IPS-20b (cell line): Measurements from ENCODE around the gene PROM1.

Experiments used
- H3K27ac ChIP-seq: one replicate; pipeline ENCODE4 v1.5.1; 2013; ENCODE audit warnings: low read length
- H3K27me3 ChIP-seq: 2 replicates; pipeline ENCODE4 v1.6.1; 2013; ENCODE audit warnings: mild to moderate bottlenecking, low read length, inconsistent platforms; ENCODE audit not compliant: insufficient read depth
- H3K36me3 ChIP-seq: 2 replicates; pipeline ENCODE4 v1.6.1; 2013; ENCODE audit warnings: low read depth, mild to moderate bottlenecking, inconsistent platforms, low read length, moderate library complexity; ENCODE audit not compliant: insufficient read depth
- H3K4me1 ChIP-seq: 2 replicates; pipeline ENCODE4 v1.6.1; 2013; ENCODE audit warnings: mild to moderate bottlenecking, control low read depth, inconsistent platforms, low read length, moderate library complexity; ENCODE audit not compliant: insufficient read depth
- H3K4me3 ChIP-seq: 2 replicates; pipeline ENCODE4 v1.5.1; 2013; ENCODE audit warnings: mild to moderate bottlenecking, low read length, inconsistent platforms
- H3K9ac ChIP-seq: 2 replicates; pipeline ENCODE4 v1.6.1; 2013; ENCODE audit warnings: low read depth, mild to moderate bottlenecking, inconsistent platforms, low read length, moderate library complexity
- H3K9me3 ChIP-seq: 2 replicates; pipeline ENCODE4 v1.6.1; 2013; ENCODE audit warnings: mild to moderate bottlenecking, low read depth, low read length, inconsistent platforms; ENCODE audit not compliant: insufficient read depth

Gene PROM1

GRCh38 chr4:16056681-16057385, 27.0 kb downstream of the PROM1 start:
- peaks cover 4% of the 10 kb centered on the region; the same call in 1 of the 2 replicates for H3K4me1 ChIP-seq
- H3K36me3 ChIP-seq: peaks cover 38% of the 10 kb centered on the region
- no peaks in the 10 kb centered on the region for H3K27me3 ChIP-seq
- no peak overlapping the region for H3K9ac ChIP-seq
- no peak overlapping the region for H3K4me3 ChIP-seq
- no peaks in the 10 kb centered on the region for H3K9me3 ChIP-seq
- H3K27ac ChIP-seq: no peak overlapping the region

GRCh38 chr4:16055873-16056272, 27.9 kb downstream of the PROM1 start:
- H3K27me3 ChIP-seq: no peaks in the 10 kb centered on the region
- H3K36me3 ChIP-seq: peaks cover 29% of the 10 kb centered on the region
- H3K27ac ChIP-seq: no peak overlapping the region
- H3K4me3 ChIP-seq: no peak overlapping the region
- H3K9me3 ChIP-seq: no peaks in the 10 kb centered on the region
- peaks cover 4% of the 10 kb centered on the region; the same call in 1 of the 2 replicates for H3K4me1 ChIP-seq
- H3K9ac ChIP-seq: no peak overlapping the region

GRCh38 chr4:16055471-16055870, 28.4 kb downstream of the PROM1 start:
- Histone ChIP-seq H3K36me3 (peaks cover 27% of the 10 kb centered on the region), H3K4me1 (peaks cover 4% of the 10 kb centered on the region; the same call in 1 of the 2 replicates), H3K9ac (no peak overlapping the region), H3K27ac (no peak overlapping the region), H3K27me3 (no peaks in the 10 kb centered on the region), H3K9me3 (no peaks in the 10 kb centered on the region), H3K4me3 (no peak overlapping the region)

- H3K4me1 ChIP-seq: peaks cover 6% of the 10 kb centered on the region; the same call in 1 of the 2 replicates
- no peak overlapping the region for H3K9ac ChIP-seq
- peaks cover 24% of the 10 kb centered on the region for H3K36me3 ChIP-seq
- no peak overlapping the region for H3K4me3 ChIP-seq
- H3K27me3 ChIP-seq: no peaks in the 10 kb centered on the region
- H3K9me3 ChIP-seq: no peaks in the 10 kb centered on the region
- no peak overlapping the region for H3K27ac ChIP-seq
Measured at GRCh38 chr4:16052939-16053338, 30.9 kb downstream of the PROM1 start.

GRCh38 chr4:16051980-16052379, 31.8 kb downstream of the PROM1 start:
- H3K9me3 ChIP-seq: no peaks in the 10 kb centered on the region
- H3K9ac ChIP-seq: no peak overlapping the region
- no peaks in the 10 kb centered on the region for H3K27me3 ChIP-seq
- 0 out of 2 replicates have a peak, but pooled peaks cover 2% of the 10 kb centered on the region for H3K4me1 ChIP-seq
- no peak overlapping the region for H3K27ac ChIP-seq
- no peak overlapping the region for H3K4me3 ChIP-seq
- peaks cover 22% of the 10 kb centered on the region for H3K36me3 ChIP-seq

- Histone ChIP-seq H3K27me3 (no peaks in the 10 kb centered on the region), H3K9ac (no peak overlapping the region), H3K4me3 (no peak overlapping the region), H3K36me3 (peaks cover 16% of the 10 kb centered on the region), H3K4me1 (0 out of 2 replicates have a peak, but pooled peaks cover 2% of the 10 kb centered on the region), H3K9me3 (no peaks in the 10 kb centered on the region), H3K27ac (no peak overlapping the region)
Measured at GRCh38 chr4:16051132-16051531, 32.7 kb downstream of the PROM1 start.

- no peak overlapping the region for H3K4me3 ChIP-seq
- no peaks in the 10 kb centered on the region for H3K27me3 ChIP-seq
- peaks cover 16% of the 10 kb centered on the region for H3K36me3 ChIP-seq
- no peak overlapping the region for H3K27ac ChIP-seq
- H3K4me1 ChIP-seq: 0 out of 2 replicates have a peak, but pooled peaks cover 2% of the 10 kb centered on the region
- no peak overlapping the region for H3K9ac ChIP-seq
- H3K9me3 ChIP-seq: no peaks in the 10 kb centered on the region
Measured at GRCh38 chr4:16050669-16051068, 33.2 kb downstream of the PROM1 start.

- H3K36me3 ChIP-seq: peaks cover 6% of the 10 kb centered on the region; the same call in 1 of the 2 replicates
- H3K9me3 ChIP-seq: no peaks in the 10 kb centered on the region
- no peak overlapping the region for H3K9ac ChIP-seq
- H3K27me3 ChIP-seq: no peaks in the 10 kb centered on the region
- H3K4me1 ChIP-seq: peaks cover 7% of the 10 kb centered on the region; the same call in 1 of the 2 replicates
- no peak overlapping the region for H3K27ac ChIP-seq
- no peak overlapping the region for H3K4me3 ChIP-seq
Measured at GRCh38 chr4:16048619-16049419, 35.0 kb downstream of the PROM1 start.

- H3K27ac ChIP-seq: no peak overlapping the region
Measured at GRCh38 chr4:16045687-16046086, 38.1 kb downstream of the PROM1 start.

GRCh38 chr4:16043642-16044498, 40.0 kb downstream of the PROM1 start:
- no peak overlapping the region for H3K27ac ChIP-seq
- H3K4me1 ChIP-seq: peaks cover 22% of the 10 kb centered on the region; the same call in 1 of the 2 replicates
- no peak overlapping the region for H3K9ac ChIP-seq
- peaks cover 6% of the 10 kb centered on the region; the same call in 1 of the 2 replicates for H3K36me3 ChIP-seq
- no peaks in the 10 kb centered on the region for H3K9me3 ChIP-seq
- H3K27me3 ChIP-seq: no peaks in the 10 kb centered on the region
- H3K4me3 ChIP-seq: 0 out of 2 replicates have a peak overlapping the region, but pooled peaks have one; percentile 11

More at GRCh38 chr4:16045687-16046086, 38.1 kb downstream of the PROM1 start:
- Histone ChIP-seq H3K9me3 (no peaks in the 10 kb centered on the region), H3K27me3 (no peaks in the 10 kb centered on the region), H3K36me3 (peaks cover 6% of the 10 kb centered on the region; the same call in 1 of the 2 replicates), H3K9ac (no peak overlapping the region), H3K4me3 (no peak overlapping the region), H3K4me1 (peaks cover 13% of the 10 kb centered on the region; the same call in 1 of the 2 replicates)

- H3K36me3 ChIP-seq: peaks cover 13% of the 10 kb centered on the region
- H3K4me3 ChIP-seq: no peak overlapping the region
- no peaks in the 10 kb centered on the region for H3K9me3 ChIP-seq
- H3K27me3 ChIP-seq: no peaks in the 10 kb centered on the region
- peaks cover 59% of the 10 kb centered on the region for H3K4me1 ChIP-seq
- no peak overlapping the region for H3K9ac ChIP-seq
- no peak overlapping the region for H3K27ac ChIP-seq
Measured at GRCh38 chr4:16039139-16039538, 44.7 kb downstream of the PROM1 start.
